ENCODE results near the gene NXN. TPM values are rescaled to one million over a fixed set of nuclear protein-coding genes. Genes with fewer than 3 reads are reported as not detected.
A peak's percentile ranks its signal among the peaks of the same experiment; 100 is the strongest.

The NXN gene
- total RNA-seq, 1 experiment from 2014 or later = 126 TPM

DNA sequence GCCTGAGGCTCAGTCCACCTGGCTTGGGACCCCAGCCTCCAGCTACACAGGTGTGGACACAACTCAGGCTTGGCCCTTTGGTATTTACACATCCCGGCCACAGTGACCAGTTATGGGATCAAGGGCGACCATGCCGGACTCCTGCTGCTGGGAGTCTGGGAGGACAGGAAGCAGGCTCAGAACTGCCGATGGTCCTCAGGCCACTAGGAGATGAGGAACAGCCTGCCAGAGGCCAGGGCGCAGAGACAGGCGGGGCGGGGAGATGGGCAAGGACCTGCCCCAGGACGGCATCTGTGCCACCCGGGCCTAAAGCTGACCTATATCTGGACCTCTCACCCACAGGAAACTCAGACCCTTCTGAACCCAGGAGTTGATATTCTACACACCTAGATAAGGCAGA, 12.5 kb downstream of the NXN start:
- peak overlapping the region; percentile 8 for H3K27ac ChIP-seq (ENCODE audit: low read length)

DNA sequence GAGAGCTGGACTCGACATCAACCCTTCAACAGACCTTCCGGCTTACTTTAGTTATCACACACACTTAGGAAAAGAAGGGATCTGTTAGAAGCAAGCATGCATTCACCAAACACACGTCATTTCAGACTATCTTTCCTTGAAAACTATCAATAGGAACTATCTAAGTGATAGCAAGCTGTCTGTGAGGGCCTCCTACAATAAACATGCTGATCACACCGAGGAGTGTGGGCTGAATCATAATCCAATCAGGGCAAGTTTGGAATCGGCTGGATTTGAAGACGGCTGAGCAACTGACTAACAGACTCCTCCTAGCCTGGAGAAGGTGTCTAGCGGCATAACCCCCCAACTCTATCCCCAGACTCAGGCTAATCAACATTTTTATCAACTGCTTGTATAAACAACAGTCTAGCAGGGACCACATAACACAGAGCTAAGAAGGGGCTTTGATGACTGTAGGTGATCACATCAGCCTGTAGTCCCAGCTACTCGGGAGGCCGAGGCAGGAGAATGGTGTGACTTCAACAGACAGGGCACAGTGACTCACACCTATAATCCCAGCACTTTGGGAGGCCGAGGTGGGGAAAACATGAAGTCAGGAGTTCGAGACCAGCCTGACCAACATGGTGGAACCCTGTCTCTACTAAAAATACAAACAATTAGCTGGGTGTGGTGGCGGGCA, 14.1 kb downstream of the NXN start:
- ChIA-PET POLR2A (no interaction called here), CTCF (no interaction called here)
- H3K4me1 ChIP-seq (ENCODE audit: control insufficient read depth, insufficient read depth, low read length) = peaks cover 58% of the 10 kb centered on the region
- H3K27me3 ChIP-seq (ENCODE audit: control insufficient read depth, insufficient read depth, low read length) = no peaks in the 10 kb centered on the region
- ATAC-seq = 0 out of 2 replicates have a peak, but pooled peaks have one; percentile 39
- H3K9me3 ChIP-seq (ENCODE audit: control insufficient read depth, insufficient read depth, low read depth, low read length) = no peaks in the 10 kb centered on the region
- no peak overlapping the region for H3K4me3 ChIP-seq (ENCODE audit: low read depth in 2 of 2, low read length in 2 of 2)
- in situ Hi-C loops (cut with HindIII; ENCODE audit: low pct_unique_long_range_greater_than_20kb, low sequenced_read_pairs) (no loop called here), intact Hi-C loops (cut with micrococcal nuclease; ENCODE audit: unreplicated experiment) (no loop called here)
- no peak for DNase-seq (ENCODE audit: low read depth, low spot score)
- no peaks in the 10 kb centered on the region for H3K36me3 ChIP-seq (ENCODE audit: control insufficient read depth, insufficient read depth, low read length)
- H3K27ac ChIP-seq (ENCODE audit: low read length) = peak overlapping the region; percentile 29
- no TSS peak for BruUV-seq (replicated peaks)
- no peak for TF ChIP-seq SIN3A (IDR thresholded peaks at IDR 0.05; ENCODE audit: borderline replicate concordance, insufficient read depth, low read depth, low read length)
- TF ChIP-seq, protein P1, sequence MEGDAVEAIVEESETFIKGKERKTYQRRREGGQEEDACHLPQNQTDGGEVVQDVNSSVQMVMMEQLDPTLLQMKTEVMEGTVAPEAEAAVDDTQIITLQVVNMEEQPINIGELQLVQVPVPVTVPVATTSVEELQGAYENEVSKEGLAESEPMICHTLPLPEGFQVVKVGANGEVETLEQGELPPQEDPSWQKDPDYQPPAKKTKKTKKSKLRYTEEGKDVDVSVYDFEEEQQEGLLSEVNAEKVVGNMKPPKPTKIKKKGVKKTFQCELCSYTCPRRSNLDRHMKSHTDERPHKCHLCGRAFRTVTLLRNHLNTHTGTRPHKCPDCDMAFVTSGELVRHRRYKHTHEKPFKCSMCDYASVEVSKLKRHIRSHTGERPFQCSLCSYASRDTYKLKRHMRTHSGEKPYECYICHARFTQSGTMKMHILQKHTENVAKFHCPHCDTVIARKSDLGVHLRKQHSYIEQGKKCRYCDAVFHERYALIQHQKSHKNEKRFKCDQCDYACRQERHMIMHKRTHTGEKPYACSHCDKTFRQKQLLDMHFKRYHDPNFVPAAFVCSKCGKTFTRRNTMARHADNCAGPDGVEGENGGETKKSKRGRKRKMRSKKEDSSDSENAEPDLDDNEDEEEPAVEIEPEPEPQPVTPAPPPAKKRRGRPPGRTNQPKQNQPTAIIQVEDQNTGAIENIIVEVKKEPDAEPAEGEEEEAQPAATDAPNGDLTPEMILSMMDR (IDR thresholded peaks at IDR 0.05) = no peak
- TF ChIP-seq POLR2AphosphoS5 (IDR thresholded peaks at IDR 0.05; ENCODE audit: low read depth, low read length) = no peak
- TF ChIP-seq, protein P2, sequence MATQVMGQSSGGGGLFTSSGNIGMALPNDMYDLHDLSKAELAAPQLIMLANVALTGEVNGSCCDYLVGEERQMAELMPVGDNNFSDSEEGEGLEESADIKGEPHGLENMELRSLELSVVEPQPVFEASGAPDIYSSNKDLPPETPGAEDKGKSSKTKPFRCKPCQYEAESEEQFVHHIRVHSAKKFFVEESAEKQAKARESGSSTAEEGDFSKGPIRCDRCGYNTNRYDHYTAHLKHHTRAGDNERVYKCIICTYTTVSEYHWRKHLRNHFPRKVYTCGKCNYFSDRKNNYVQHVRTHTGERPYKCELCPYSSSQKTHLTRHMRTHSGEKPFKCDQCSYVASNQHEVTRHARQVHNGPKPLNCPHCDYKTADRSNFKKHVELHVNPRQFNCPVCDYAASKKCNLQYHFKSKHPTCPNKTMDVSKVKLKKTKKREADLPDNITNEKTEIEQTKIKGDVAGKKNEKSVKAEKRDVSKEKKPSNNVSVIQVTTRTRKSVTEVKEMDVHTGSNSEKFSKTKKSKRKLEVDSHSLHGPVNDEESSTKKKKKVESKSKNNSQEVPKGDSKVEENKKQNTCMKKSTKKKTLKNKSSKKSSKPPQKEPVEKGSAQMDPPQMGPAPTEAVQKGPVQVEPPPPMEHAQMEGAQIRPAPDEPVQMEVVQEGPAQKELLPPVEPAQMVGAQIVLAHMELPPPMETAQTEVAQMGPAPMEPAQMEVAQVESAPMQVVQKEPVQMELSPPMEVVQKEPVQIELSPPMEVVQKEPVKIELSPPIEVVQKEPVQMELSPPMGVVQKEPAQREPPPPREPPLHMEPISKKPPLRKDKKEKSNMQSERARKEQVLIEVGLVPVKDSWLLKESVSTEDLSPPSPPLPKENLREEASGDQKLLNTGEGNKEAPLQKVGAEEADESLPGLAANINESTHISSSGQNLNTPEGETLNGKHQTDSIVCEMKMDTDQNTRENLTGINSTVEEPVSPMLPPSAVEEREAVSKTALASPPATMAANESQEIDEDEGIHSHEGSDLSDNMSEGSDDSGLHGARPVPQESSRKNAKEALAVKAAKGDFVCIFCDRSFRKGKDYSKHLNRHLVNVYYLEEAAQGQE (IDR thresholded peaks at IDR 0.05; ENCODE audit: insufficient read depth in 1 of 2, low read depth in 2 of 2, low read length in 1 of 2) = no peak
- no peak for TF ChIP-seq TCF7L2 (IDR thresholded peaks at IDR 0.05; ENCODE audit: low read depth, low read length)

More for the DNA sequence above, 12.5 kb downstream of the NXN start:
- ATAC-seq = no peak
- intact Hi-C loops (cut with micrococcal nuclease; ENCODE audit: unreplicated experiment) (no loop called here), in situ Hi-C loops (cut with HindIII; ENCODE audit: low pct_unique_long_range_greater_than_20kb, low sequenced_read_pairs) (no loop called here)
- no peak for DNase-seq (ENCODE audit: low read depth, low spot score)
- Histone ChIP-seq H3K27me3 (ENCODE audit: control insufficient read depth, insufficient read depth, low read length) (no peaks in the 10 kb centered on the region), H3K4me1 (ENCODE audit: control insufficient read depth, insufficient read depth, low read length) (peaks cover 56% of the 10 kb centered on the region), H3K9me3 (ENCODE audit: control insufficient read depth, insufficient read depth, low read depth, low read length) (no peaks in the 10 kb centered on the region), H3K4me3 (ENCODE audit: low read depth in 2 of 2, low read length in 2 of 2) (no peak overlapping the region), H3K36me3 (ENCODE audit: control insufficient read depth, insufficient read depth, low read length) (no peaks in the 10 kb centered on the region)
- POLR2A ChIA-PET = interaction anchor here (0.7 kb wide), 1 partner anchor 1679 kb away, joined by 5 read pairs; no protein-coding TSS in a partner anchor
- CTCF ChIA-PET = no interaction called here
- no TSS peak for BruUV-seq (replicated peaks)
- no peak for TF ChIP-seq SIN3A (IDR thresholded peaks at IDR 0.05; ENCODE audit: borderline replicate concordance, insufficient read depth, low read depth, low read length)
- TF ChIP-seq, protein P2 (IDR thresholded peaks at IDR 0.05; ENCODE audit: insufficient read depth in 1 of 2, low read depth in 2 of 2, low read length in 1 of 2) = no peak
- no peak for TF ChIP-seq TCF7L2 (IDR thresholded peaks at IDR 0.05; ENCODE audit: low read depth, low read length)
- TF ChIP-seq, protein P1 (IDR thresholded peaks at IDR 0.05) = no peak
- TF ChIP-seq POLR2AphosphoS5 (IDR thresholded peaks at IDR 0.05; ENCODE audit: low read depth, low read length) = no peak

Data from Panc1 (cell line).